Cardiac muscle cell (in vitro differentiated cells and primary cell): ENCODE data around the gene ZBTB40. TPM values are rescaled to one million over a fixed set of nuclear protein-coding genes. Genes with fewer than 3 reads are reported as not detected.
A peak's percentile ranks its signal among the peaks of the same experiment; 100 is the strongest.

ENCODE experiments used
- DNase-seq, 2 donors: peaks; one replicate each; pipeline versions ENCODE4 v3.0.0 to v3.0.0-alpha.2; 2010 to 2017; ENCODE audit warnings: low read depth in 1 of 2, low spot score in 1 of 2
- H3K27ac ChIP-seq: fragments of 200-600 bp; sonication (generic); 2 replicates; pipeline ENCODE4 v1.5.1; 2016
- H3K27me3 ChIP-seq: fragments of 200-600 bp; sonication (generic); 2 replicates; pipeline ENCODE4 v1.6.0; 2016; ENCODE audit warnings: control low read depth
- H3K36me3 ChIP-seq: fragments of 200-600 bp; sonication (generic); 2 replicates; pipeline ENCODE4 v1.5.1; 2016; ENCODE audit warnings: control low read depth
- H3K4me1 ChIP-seq: fragments of 200-600 bp; sonication (generic); 2 replicates; pipeline ENCODE4 v1.8.1; 2017; ENCODE audit warnings: low read depth, mild to moderate bottlenecking, mixed run types
- H3K4me3 ChIP-seq: fragments of 200-600 bp; sonication (generic); 2 replicates; pipeline ENCODE4 v1.5.1; 2016; ENCODE audit warnings: mild to moderate bottlenecking
- H3K9me3 ChIP-seq: fragments of 200-600 bp; sonication (generic); 2 replicates; pipeline ENCODE4 v1.5.1; 2017; ENCODE audit warnings: low read depth, mild to moderate bottlenecking, control low read depth
- CTCF ChIP-seq: IDR thresholded peaks from 2 replicates; pipeline ENCODE4 v1.5.1; 2012; ENCODE audit warnings: low read depth, mild to moderate bottlenecking, low read length
- polyA plus RNA-seq: library from polyadenylated mRNA; unstranded; fragments of >200 nt; fragmentation: Nextera tagmentation; extraction: Ambion mirVana; gene quantifications from 2 replicates; pipeline ENCODE4 v1.2.1, GENCODE V29; 2016
- total RNA-seq: library from RNA; depleted of rRNA; stranded (reverse); fragments of >200 nt; gene quantifications from 2 replicates; pipeline ENCODE4 v1.2.3, GENCODE V29; 2016

The ZBTB40 gene
- total and polyA plus RNA-seq, 2 experiments from 2014 or later = 8.3 to 18.1 TPM

DNA sequence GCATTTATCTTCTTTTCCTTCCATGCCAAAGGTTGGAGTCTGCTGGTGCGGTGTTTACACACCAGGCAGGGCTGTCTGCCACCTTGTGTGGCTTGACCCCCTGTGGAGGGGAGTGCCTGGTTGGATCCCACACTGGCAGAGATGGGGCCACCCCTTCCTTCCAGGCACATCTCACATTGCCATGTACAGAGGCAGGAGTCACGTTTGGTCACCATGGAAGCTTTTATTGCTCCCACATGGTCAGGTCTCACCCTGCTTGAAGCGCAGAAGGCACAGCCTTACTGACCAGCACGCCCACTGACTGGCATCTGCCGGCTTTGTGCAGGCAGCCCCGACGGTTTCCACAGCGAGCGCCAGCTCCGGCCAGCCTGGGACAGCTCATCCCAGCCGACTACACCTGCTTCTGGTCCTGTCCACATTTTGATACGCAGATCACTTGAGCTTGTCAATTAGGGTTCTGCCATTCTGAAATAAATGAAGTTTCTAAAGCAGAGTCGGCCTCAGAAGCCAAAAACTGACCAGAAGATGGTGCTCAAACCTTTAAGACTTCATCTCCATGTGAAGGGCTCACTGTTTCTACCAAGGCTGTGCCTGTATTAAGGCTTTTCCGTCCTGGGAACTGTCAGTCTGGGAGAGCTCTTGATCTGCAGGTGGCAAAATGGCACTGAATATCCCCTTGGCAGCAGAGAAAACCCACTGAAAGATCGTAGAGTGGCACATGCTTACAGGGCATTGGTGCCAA is 76.1 kb downstream of the ZBTB40 start:
- Histone ChIP-seq H3K36me3 (peaks cover 5% of the 10 kb centered on the region), H3K27ac (no peak overlapping the region), H3K4me3 (no peak overlapping the region), H3K9me3 (no peaks in the 10 kb centered on the region), H3K4me1 (peaks cover 5% of the 10 kb centered on the region), H3K27me3 (no peaks in the 10 kb centered on the region)
- no peak for TF ChIP-seq CTCF
- DNase-seq = peak; percentile 22 to 44

GRCh38 chr1:22528451-22528850 is 76.8 kb downstream of the ZBTB40 start:
- no peak for TF ChIP-seq CTCF
- H3K4me3 ChIP-seq = no peak overlapping the region
- DNase-seq = no peak

GRCh38 chr1:22529901-22530621 is 78.4 kb downstream of the ZBTB40 start:
- Histone ChIP-seq H3K4me1 (peaks cover 10% of the 10 kb centered on the region), H3K27ac (no peak overlapping the region)

More at GRCh38 chr1:22528451-22528850, 76.8 kb downstream of the ZBTB40 start:
- Histone ChIP-seq H3K27me3 (no peaks in the 10 kb centered on the region), H3K9me3 (no peaks in the 10 kb centered on the region), H3K4me1 (peaks cover 5% of the 10 kb centered on the region), H3K27ac (no peak overlapping the region), H3K36me3 (peaks cover 5% of the 10 kb centered on the region)

DNA sequence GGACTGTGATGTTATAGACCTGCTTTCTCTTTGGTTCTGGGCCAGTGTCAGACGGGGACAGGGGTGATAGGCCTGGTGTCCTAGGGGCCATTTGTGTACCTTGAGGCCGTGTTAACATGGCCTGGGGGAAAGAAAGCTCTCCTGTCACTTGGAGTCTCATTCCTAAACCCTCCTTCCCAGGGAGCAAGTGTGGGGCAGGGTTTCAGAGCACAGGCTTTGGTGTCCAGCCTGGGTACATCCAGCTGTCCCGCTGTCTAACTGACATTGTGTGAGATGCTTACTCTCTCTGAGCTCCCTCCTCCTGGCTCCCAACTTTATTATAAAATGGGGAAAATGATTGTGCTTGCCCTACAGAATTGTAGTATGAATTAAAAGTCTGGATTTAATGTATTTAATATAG is 79.1 kb downstream of the ZBTB40 start:
- Histone ChIP-seq H3K9me3 (no peaks in the 10 kb centered on the region), H3K36me3 (no peaks in the 10 kb centered on the region), H3K4me1 (peaks cover 11% of the 10 kb centered on the region), H3K27me3 (no peaks in the 10 kb centered on the region), H3K4me3 (no peak overlapping the region), H3K27ac (no peak overlapping the region)
- no peak for DNase-seq
- no peak for TF ChIP-seq CTCF

More at GRCh38 chr1:22529901-22530621, 78.4 kb downstream of the ZBTB40 start:
- Histone ChIP-seq H3K4me3 (no peak overlapping the region), H3K9me3 (no peaks in the 10 kb centered on the region), H3K36me3 (no peaks in the 10 kb centered on the region), H3K27me3 (no peaks in the 10 kb centered on the region)
- no peak for TF ChIP-seq CTCF
- DNase-seq = peak in 1 of 2 donors; percentile 69

DNA sequence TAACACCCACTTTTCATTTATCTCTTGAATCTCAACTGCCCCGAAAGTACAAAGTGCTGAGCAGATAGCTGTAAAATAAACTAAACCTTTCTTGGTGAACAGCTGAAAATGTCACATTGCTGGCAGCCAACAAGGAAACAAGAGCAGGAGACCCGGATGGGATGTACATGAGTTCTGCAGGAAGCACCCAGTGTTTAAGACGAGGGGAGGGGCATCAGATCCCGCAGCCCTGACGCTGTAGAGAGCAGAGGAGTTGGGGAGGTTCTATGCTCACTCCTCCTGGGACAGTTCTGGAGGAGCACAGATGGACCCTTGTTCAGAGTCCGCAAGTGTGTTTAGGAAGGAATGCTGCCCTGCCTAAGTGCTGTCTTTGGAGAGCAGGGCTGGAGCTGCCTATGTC is 79.6 kb downstream of the ZBTB40 start:
- H3K27ac ChIP-seq = no peak overlapping the region
- no peaks in the 10 kb centered on the region for H3K27me3 ChIP-seq
- no peak overlapping the region for H3K4me3 ChIP-seq
- DNase-seq = no peak
- no peaks in the 10 kb centered on the region for H3K9me3 ChIP-seq
- H3K4me1 ChIP-seq = peaks cover 11% of the 10 kb centered on the region
- no peaks in the 10 kb centered on the region for H3K36me3 ChIP-seq
- TF ChIP-seq CTCF = no peak
